ENCODE measurements around the gene SAXO2.
"Not testable (repeated sequence)": the region's sequence is repeated elsewhere in the genome, so short reads cannot be mapped to it uniquely, and the experiment has no call there.

The SAXO2 gene

GRCh38 chr15:82325646-82326045, 63.0 kb downstream of the SAXO2 start:
- H3K4me2 ChIP-seq (ENCODE audit: insufficient read depth, low read length); H3K4me3 ChIP-seq (ENCODE audit: low read depth in 1 of 2, low read length in 2 of 2); H4K20me1 ChIP-seq (ENCODE audit: insufficient read depth, low read length); H3K27ac ChIP-seq (ENCODE audit: low read length); H3K4me1 ChIP-seq (ENCODE audit: insufficient read depth, low read length); H2AFZ ChIP-seq (ENCODE audit: low read depth, low read length); H3K9ac ChIP-seq (ENCODE audit: low read depth, low read length); H3K27me3 ChIP-seq (ENCODE audit: insufficient read depth, low read length, poor library complexity); H3K9me3 ChIP-seq (ENCODE audit: insufficient read depth, low read length, severe bottlenecking); DNase-seq; H3K79me2 ChIP-seq (ENCODE audit: insufficient read depth, low read length); ATAC-seq (ENCODE audit: insufficient read depth, low read depth); H3K36me3 ChIP-seq (ENCODE audit: insufficient read depth, low read length): not testable (repeated sequence)

GRCh38 chr15:82326896-82327295, 64.3 kb downstream of the SAXO2 start:
- not testable (repeated sequence) for ATAC-seq (ENCODE audit: insufficient read depth, low read depth); H3K27ac ChIP-seq (ENCODE audit: low read length); H2AFZ ChIP-seq (ENCODE audit: low read depth, low read length); H4K20me1 ChIP-seq (ENCODE audit: insufficient read depth, low read length); H3K9me3 ChIP-seq (ENCODE audit: insufficient read depth, low read length, severe bottlenecking); H3K27me3 ChIP-seq (ENCODE audit: insufficient read depth, low read length, poor library complexity); H3K4me1 ChIP-seq (ENCODE audit: insufficient read depth, low read length); H3K4me3 ChIP-seq (ENCODE audit: low read depth in 1 of 2, low read length in 2 of 2); H3K36me3 ChIP-seq (ENCODE audit: insufficient read depth, low read length); H3K9ac ChIP-seq (ENCODE audit: low read depth, low read length); H3K4me2 ChIP-seq (ENCODE audit: insufficient read depth, low read length); DNase-seq; H3K79me2 ChIP-seq (ENCODE audit: insufficient read depth, low read length)

- not testable (repeated sequence) for H3K36me3 ChIP-seq (ENCODE audit: insufficient read depth, low read length); H3K4me1 ChIP-seq (ENCODE audit: insufficient read depth, low read length); H2AFZ ChIP-seq (ENCODE audit: low read depth, low read length); H4K20me1 ChIP-seq (ENCODE audit: insufficient read depth, low read length); ATAC-seq (ENCODE audit: insufficient read depth, low read depth); H3K4me3 ChIP-seq (ENCODE audit: low read depth in 1 of 2, low read length in 2 of 2); H3K9me3 ChIP-seq (ENCODE audit: insufficient read depth, low read length, severe bottlenecking); H3K79me2 ChIP-seq (ENCODE audit: insufficient read depth, low read length); H3K27ac ChIP-seq (ENCODE audit: low read length); DNase-seq; H3K27me3 ChIP-seq (ENCODE audit: insufficient read depth, low read length, poor library complexity); H3K9ac ChIP-seq (ENCODE audit: low read depth, low read length); H3K4me2 ChIP-seq (ENCODE audit: insufficient read depth, low read length)
Observed at GRCh38 chr15:82327372-82327771, 64.8 kb downstream of the SAXO2 start.

- H3K4me2 ChIP-seq (ENCODE audit: insufficient read depth, low read length); H3K79me2 ChIP-seq (ENCODE audit: insufficient read depth, low read length); H3K27me3 ChIP-seq (ENCODE audit: insufficient read depth, low read length, poor library complexity); H3K36me3 ChIP-seq (ENCODE audit: insufficient read depth, low read length); H3K4me1 ChIP-seq (ENCODE audit: insufficient read depth, low read length); H3K9me3 ChIP-seq (ENCODE audit: insufficient read depth, low read length, severe bottlenecking); H4K20me1 ChIP-seq (ENCODE audit: insufficient read depth, low read length); H3K27ac ChIP-seq (ENCODE audit: low read length); ATAC-seq (ENCODE audit: insufficient read depth, low read depth); DNase-seq; H2AFZ ChIP-seq (ENCODE audit: low read depth, low read length); H3K4me3 ChIP-seq (ENCODE audit: low read depth in 1 of 2, low read length in 2 of 2); H3K9ac ChIP-seq (ENCODE audit: low read depth, low read length): not testable (repeated sequence)
Observed at GRCh38 chr15:82329039-82329438, 66.4 kb downstream of the SAXO2 start.

GRCh38 chr15:82330921-82331320, 68.3 kb downstream of the SAXO2 start:
- H3K36me3 ChIP-seq (ENCODE audit: insufficient read depth, low read length); H3K4me3 ChIP-seq (ENCODE audit: low read depth in 1 of 2, low read length in 2 of 2); DNase-seq; H3K9ac ChIP-seq (ENCODE audit: low read depth, low read length); H3K27ac ChIP-seq (ENCODE audit: low read length); H3K4me1 ChIP-seq (ENCODE audit: insufficient read depth, low read length); H3K9me3 ChIP-seq (ENCODE audit: insufficient read depth, low read length, severe bottlenecking); ATAC-seq (ENCODE audit: insufficient read depth, low read depth); H3K79me2 ChIP-seq (ENCODE audit: insufficient read depth, low read length); H3K27me3 ChIP-seq (ENCODE audit: insufficient read depth, low read length, poor library complexity); H3K4me2 ChIP-seq (ENCODE audit: insufficient read depth, low read length); H4K20me1 ChIP-seq (ENCODE audit: insufficient read depth, low read length); H2AFZ ChIP-seq (ENCODE audit: low read depth, low read length): not testable (repeated sequence)

- not testable (repeated sequence) for H3K4me2 ChIP-seq (ENCODE audit: insufficient read depth, low read length); H3K9ac ChIP-seq (ENCODE audit: low read depth, low read length); H4K20me1 ChIP-seq (ENCODE audit: insufficient read depth, low read length); H3K27ac ChIP-seq (ENCODE audit: low read length); H3K79me2 ChIP-seq (ENCODE audit: insufficient read depth, low read length); H3K27me3 ChIP-seq (ENCODE audit: insufficient read depth, low read length, poor library complexity); H2AFZ ChIP-seq (ENCODE audit: low read depth, low read length); H3K36me3 ChIP-seq (ENCODE audit: insufficient read depth, low read length); H3K9me3 ChIP-seq (ENCODE audit: insufficient read depth, low read length, severe bottlenecking); H3K4me3 ChIP-seq (ENCODE audit: low read depth in 1 of 2, low read length in 2 of 2); H3K4me1 ChIP-seq (ENCODE audit: insufficient read depth, low read length)
- ATAC-seq (ENCODE audit: insufficient read depth, low read depth) (peak; percentile 97), DNase-seq (peak; percentile 33)
Observed at GRCh38 chr15:82331576-82332304, 69.1 kb downstream of the SAXO2 start.

GRCh38 chr15:82332711-82333602, 70.3 kb downstream of the SAXO2 start:
- ATAC-seq (ENCODE audit: insufficient read depth, low read depth); H2AFZ ChIP-seq (ENCODE audit: low read depth, low read length); H3K27me3 ChIP-seq (ENCODE audit: insufficient read depth, low read length, poor library complexity); DNase-seq; H3K4me3 ChIP-seq (ENCODE audit: low read depth in 1 of 2, low read length in 2 of 2); H4K20me1 ChIP-seq (ENCODE audit: insufficient read depth, low read length); H3K79me2 ChIP-seq (ENCODE audit: insufficient read depth, low read length); H3K4me2 ChIP-seq (ENCODE audit: insufficient read depth, low read length); H3K27ac ChIP-seq (ENCODE audit: low read length); H3K36me3 ChIP-seq (ENCODE audit: insufficient read depth, low read length); H3K4me1 ChIP-seq (ENCODE audit: insufficient read depth, low read length); H3K9ac ChIP-seq (ENCODE audit: low read depth, low read length); H3K9me3 ChIP-seq (ENCODE audit: insufficient read depth, low read length, severe bottlenecking): not testable (repeated sequence)
